Left lung (tissue), 10 donors: ENCODE measurements around the gene F2. TPM values are rescaled to one million over a fixed set of nuclear protein-coding genes. Genes with fewer than 3 reads are reported as not detected.

Source experiments
- ATAC-seq: fragments of 200-7000 bp; cut with Tn5 transposase; one replicate; pipeline ENCODE4 v1.9.1; 2020; ENCODE audit warnings: moderate library complexity
- DNase-seq, 4 donors: peaks; one replicate each; pipeline ENCODE4 v3.0.0-alpha.2; 2013 to 2020
- H3K27ac ChIP-seq, 2 donors: fragments of 200-600 bp; sonication (generic) in 1 of 2; one replicate each; pipeline versions ENCODE4 v1.5.0 to v1.8.0; 2020 to 2021
- H3K27me3 ChIP-seq, 2 donors: fragments of 200-600 bp; sonication (generic) in 1 of 2; one replicate each; pipeline versions ENCODE4 v1.5.0 to v1.8.0; 2020 to 2021
- H3K36me3 ChIP-seq, 2 donors: fragments of 200-600 bp; sonication (generic) in 1 of 2; one replicate each; pipeline versions ENCODE4 v1.5.0 to v1.8.0; 2020 to 2021
- H3K4me1 ChIP-seq, 2 donors: fragments of 200-600 bp; one replicate each; pipeline ENCODE4 v1.8.0; 2021
- H3K4me3 ChIP-seq, 2 donors: fragments of 200-600 bp; sonication (generic) in 1 of 2; one replicate each; pipeline versions ENCODE4 v1.5.0 to v1.8.0; 2020 to 2021; ENCODE audit warnings: mild to moderate bottlenecking in 1 of 2
- H3K9me3 ChIP-seq, 2 donors: fragments of 200-600 bp; sonication (generic) in 1 of 2; one replicate each; pipeline versions ENCODE4 v1.5.0 to v1.8.0; 2020 to 2021
- intact Hi-C, 2 donors: fragments of 100-400 bp; cut with DNase I; formaldehyde crosslinking; loops; one replicate each; pipeline versions ENCODE4 v1.11.2 to v1.14.2; 2022
- polyA plus RNA-seq, 6 donors: library from polyadenylated mRNA; unstranded; fragments of 120-200 nt; gene quantifications; one replicate each; pipeline ENCODE4 v1.2.1, GENCODE V29; 2013; ENCODE audit not compliant: insufficient read length in 6 of 6
- total RNA-seq, 2 donors: library from RNA; stranded (reverse); fragmentation: NEBNext Ultra II Directional; extraction: Animal tissue kit (Norgen Biotek cat#: 25700); gene quantifications; one replicate each; pipeline ENCODE4 v1.2.1, GENCODE V29; 2021
- TF ChIP-seq, protein P1 (sequence below), 2 donors: fragments of 200-600 bp; sonication (generic) in 1 of 2; IDR thresholded peaks; one replicate each; pipeline versions ENCODE4 v1.5.0 to v1.8.0; 2021; ENCODE audit warnings: antibody characterized with exemption in 2 of 2
- donor health status: DM: no; HTN: yes; CAD: no.
- donor health status: DM: no; HTN: no; CAD: no.

F2 gene
- total and polyA plus RNA-seq, 8 donors: 0.17 to 0.56 (median 0.42) TPM; not detected in 5

DNA sequence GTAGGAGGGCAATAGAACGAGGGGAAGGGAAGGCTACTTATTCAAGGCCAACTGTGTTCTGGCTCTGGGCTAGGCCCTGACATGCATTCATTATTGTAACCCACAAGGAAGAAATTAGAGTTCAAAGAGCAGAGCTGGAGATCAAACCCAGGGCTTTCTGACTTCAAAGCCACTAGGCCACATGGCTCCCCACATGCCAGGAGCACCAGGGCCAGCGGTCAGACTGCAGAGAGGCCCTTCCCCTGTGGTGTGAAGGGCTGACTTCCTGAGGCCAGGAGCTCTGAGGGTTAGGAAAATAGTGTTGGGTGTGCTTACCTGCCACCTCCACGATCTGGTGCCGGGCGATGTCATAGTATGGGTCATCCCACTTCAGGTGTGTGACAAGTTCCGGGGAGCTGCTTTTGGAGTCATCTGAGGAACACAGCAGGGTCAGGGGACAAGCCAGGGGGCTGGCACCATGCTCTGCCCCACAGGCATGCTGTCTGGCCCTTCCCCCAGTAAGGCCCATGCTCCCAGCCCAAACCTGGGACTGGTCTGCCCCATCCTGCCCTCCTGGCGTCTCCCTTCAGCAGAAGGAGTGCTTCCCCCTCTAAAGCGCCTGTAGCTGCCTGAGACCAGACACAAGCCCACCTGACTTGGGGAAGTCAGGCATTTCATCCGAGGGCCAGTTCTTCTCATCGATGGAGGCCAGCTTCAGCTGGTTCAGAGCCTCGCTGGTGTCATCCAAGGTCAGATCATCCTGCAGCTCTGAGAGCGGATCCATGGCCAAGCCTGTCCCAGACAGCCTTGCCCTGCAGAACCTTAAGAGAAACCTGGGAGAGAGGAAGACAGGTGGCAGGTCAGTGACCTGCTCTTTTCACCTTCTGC is 23.4 kb upstream of the F2 start:
- Histone ChIP-seq H3K4me3 (no peak overlapping the region), H3K4me1 (peaks cover 12 to 39% of the 10 kb centered on the region in 2 donors), H3K27me3 (no peaks in the 10 kb centered on the region), H3K9me3 (no peaks in the 10 kb centered on the region), H3K27ac (no peak overlapping the region), H3K36me3 (peaks cover 0 to 61% of the 10 kb centered on the region in 2 donors)
- TF ChIP-seq, protein P1, sequence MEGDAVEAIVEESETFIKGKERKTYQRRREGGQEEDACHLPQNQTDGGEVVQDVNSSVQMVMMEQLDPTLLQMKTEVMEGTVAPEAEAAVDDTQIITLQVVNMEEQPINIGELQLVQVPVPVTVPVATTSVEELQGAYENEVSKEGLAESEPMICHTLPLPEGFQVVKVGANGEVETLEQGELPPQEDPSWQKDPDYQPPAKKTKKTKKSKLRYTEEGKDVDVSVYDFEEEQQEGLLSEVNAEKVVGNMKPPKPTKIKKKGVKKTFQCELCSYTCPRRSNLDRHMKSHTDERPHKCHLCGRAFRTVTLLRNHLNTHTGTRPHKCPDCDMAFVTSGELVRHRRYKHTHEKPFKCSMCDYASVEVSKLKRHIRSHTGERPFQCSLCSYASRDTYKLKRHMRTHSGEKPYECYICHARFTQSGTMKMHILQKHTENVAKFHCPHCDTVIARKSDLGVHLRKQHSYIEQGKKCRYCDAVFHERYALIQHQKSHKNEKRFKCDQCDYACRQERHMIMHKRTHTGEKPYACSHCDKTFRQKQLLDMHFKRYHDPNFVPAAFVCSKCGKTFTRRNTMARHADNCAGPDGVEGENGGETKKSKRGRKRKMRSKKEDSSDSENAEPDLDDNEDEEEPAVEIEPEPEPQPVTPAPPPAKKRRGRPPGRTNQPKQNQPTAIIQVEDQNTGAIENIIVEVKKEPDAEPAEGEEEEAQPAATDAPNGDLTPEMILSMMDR (IDR thresholded peaks at IDR 0.05): no peak
- DNase-seq: no peak
- no peak for ATAC-seq
- intact Hi-C loops: no loop called here

DNA sequence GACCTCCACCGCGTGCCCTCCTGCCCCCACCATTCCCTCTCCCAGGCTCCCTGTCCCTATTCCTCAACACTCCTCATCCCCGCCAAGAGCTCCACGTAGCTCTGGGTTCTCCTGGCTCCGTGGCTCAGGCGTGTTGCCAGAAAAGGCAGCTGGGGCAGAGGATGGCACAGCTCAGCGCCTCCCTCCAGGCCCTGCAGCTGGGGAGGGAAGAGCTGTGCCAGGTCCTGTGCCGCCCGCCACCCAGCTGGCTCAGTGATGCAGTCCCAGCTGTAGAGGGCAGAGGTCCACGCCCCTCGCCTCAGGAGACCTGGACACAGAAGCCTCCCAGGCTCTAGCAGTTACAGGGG is 22.8 kb upstream of the F2 start:
- H3K27me3 ChIP-seq: no peaks in the 10 kb centered on the region
- H3K27ac ChIP-seq: no peak overlapping the region
- H3K36me3 ChIP-seq: peaks cover 0 to 57% of the 10 kb centered on the region in 2 donors
- H3K9me3 ChIP-seq: no peaks in the 10 kb centered on the region
- TF ChIP-seq, protein P1 (IDR thresholded peaks at IDR 0.05): no peak
- DNase-seq (no peak), ATAC-seq (no peak)
- intact Hi-C loops: no loop called here
- no peak overlapping the region for H3K4me3 ChIP-seq
- peaks cover 12 to 41% of the 10 kb centered on the region in 2 donors for H3K4me1 ChIP-seq

DNA sequence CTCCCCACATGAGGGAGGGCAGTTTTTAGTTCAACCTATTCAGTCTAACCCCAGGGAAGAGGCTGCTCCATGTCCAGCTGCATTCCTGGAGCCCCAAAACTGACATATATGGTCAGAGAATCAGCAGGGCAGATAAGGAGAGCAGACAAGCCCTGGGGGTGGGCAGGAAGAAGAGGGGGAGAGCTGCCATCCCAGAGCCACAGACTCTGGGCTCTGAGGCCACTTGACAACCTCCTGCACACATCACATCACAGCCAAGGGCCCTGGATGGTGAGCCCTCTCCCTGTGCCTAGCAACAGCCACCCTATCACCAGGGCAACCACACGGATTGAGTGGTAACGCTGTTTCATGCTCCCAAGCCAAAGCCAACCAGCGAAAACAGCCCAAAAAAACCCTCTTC is 21.7 kb upstream of the F2 start:
- H3K4me3 ChIP-seq: no peak overlapping the region
- intact Hi-C loops: no loop called here
- H3K36me3 ChIP-seq: peaks cover 0 to 49% of the 10 kb centered on the region in 2 donors
- no peak for DNase-seq
- no peaks in the 10 kb centered on the region for H3K27me3 ChIP-seq
- H3K4me1 ChIP-seq: peaks cover 18 to 52% of the 10 kb centered on the region in 2 donors
- TF ChIP-seq, protein P1 (IDR thresholded peaks at IDR 0.05): no peak
- no peaks in the 10 kb centered on the region for H3K9me3 ChIP-seq
- no peak overlapping the region for H3K27ac ChIP-seq
- ATAC-seq: no peak

DNA sequence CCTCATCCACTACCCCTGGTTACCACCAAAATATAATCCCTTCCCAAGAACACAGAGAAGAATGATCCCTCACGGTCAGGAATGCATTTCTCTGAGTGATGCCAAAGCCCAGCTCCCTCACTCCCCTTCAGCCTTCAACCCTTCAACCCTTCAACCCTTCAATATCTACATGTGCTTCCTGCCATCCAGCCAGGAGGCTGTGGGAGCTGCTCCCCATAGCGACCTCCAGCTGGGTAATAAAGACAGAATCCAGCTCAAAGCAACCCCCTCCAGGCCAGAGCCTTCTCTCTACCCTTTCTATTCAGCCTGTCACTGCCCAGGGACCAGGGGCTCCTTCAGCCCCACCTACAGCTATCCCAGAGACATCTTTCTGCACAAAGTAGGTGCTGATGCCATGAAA is 21.3 kb upstream of the F2 start:
- H3K27me3 ChIP-seq: no peaks in the 10 kb centered on the region
- peaks cover 18 to 56% of the 10 kb centered on the region in 2 donors for H3K4me1 ChIP-seq
- H3K27ac ChIP-seq: no peak overlapping the region
- ATAC-seq: no peak
- H3K4me3 ChIP-seq: no peak overlapping the region
- no peaks in the 10 kb centered on the region for H3K9me3 ChIP-seq
- peaks cover 0 to 49% of the 10 kb centered on the region in 2 donors for H3K36me3 ChIP-seq
- DNase-seq: no peak
- TF ChIP-seq, protein P1 (IDR thresholded peaks at IDR 0.05): no peak
- intact Hi-C loops: no loop called here

DNA sequence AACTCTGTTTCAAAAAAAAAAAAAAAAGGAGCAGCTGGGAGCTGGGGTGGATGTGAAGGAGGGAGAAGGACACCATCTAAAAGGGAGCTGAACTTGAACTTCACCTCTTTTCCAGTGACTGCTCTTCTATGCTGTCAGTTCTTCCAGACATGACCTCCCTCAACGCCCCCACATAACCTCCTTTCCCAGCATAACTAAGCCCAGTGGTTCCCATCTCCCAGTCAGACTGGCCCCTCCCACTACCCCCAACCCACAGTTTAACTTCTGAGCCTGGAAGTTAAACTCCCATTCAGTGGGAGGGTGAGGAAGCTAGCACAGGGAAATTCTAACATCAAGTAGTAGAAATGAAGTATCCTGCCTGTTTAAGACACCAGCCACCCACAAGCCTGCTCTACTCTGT is 20.4 kb upstream of the F2 start:
- no peaks in the 10 kb centered on the region for H3K27me3 ChIP-seq
- H3K4me1 ChIP-seq: peaks cover 18 to 62% of the 10 kb centered on the region in 2 donors
- intact Hi-C loops: no loop called here
- H3K27ac ChIP-seq: no peak overlapping the region
- TF ChIP-seq, protein P1 (IDR thresholded peaks at IDR 0.05): no peak
- DNase-seq (no peak), ATAC-seq (no peak)
- H3K9me3 ChIP-seq: no peaks in the 10 kb centered on the region
- peaks cover 0 to 49% of the 10 kb centered on the region in 2 donors for H3K36me3 ChIP-seq
- H3K4me3 ChIP-seq: no peak overlapping the region
